Measurements from ENCODE around the gene HCAR1. TPM values are rescaled to one million over a fixed set of nuclear protein-coding genes. Genes with fewer than 3 reads are reported as not detected.

HCAR1 gene
- total and polyA plus RNA-seq, 2 donors (not counting 1 experiment from before 2014, with no cell fraction given) = 0.06 TPM; not detected in 1

GRCh38 chr12:122740351-122740750, 9.7 kb upstream of the HCAR1 start:
- no peak overlapping the region for H3K4me3 Mint-ChIP-seq
- no peak for ATAC-seq (ENCODE audit: low read depth)
- CTCF ChIA-PET = interaction anchor here (0.7 kb wide), 1 partner anchor 1429 kb away, joined by 3 read pairs; no protein-coding TSS in a partner anchor

GRCh38 chr12:122738571-122738970, 7.9 kb upstream of the HCAR1 start:
- Histone ChIP-seq H3K4me1 (ENCODE audit: control insufficient read depth in 2 of 2, insufficient read depth in 2 of 2, low read length in 2 of 2) (peaks cover 6 to 7% of the 10 kb centered on the region in 2 donors), H3K4me3 (ENCODE audit: control extremely low read depth in 1 of 5, extremely low read depth in 1 of 5, insufficient read depth in 1 of 5, low read depth in 2 of 5, low read length in 4 of 5) (no peak overlapping the region), H3K79me2 (ENCODE audit: control insufficient read depth, insufficient read depth, low read length) (no peaks in the 10 kb centered on the region), H4K20me1 (ENCODE audit: control insufficient read depth, insufficient read depth, low read length, poor library complexity, severe bottlenecking) (no peaks in the 10 kb centered on the region), H3K4me2 (replicated peaks; ENCODE audit: low read depth, low read length, poor library complexity, severe bottlenecking) (no peak overlapping the region), H2AFZ (ENCODE audit: insufficient read depth, low read depth, low read length, poor library complexity, severe bottlenecking) (no peak overlapping the region), H3K9ac (ENCODE audit: low read length) (no peak overlapping the region), H3K27me3 (replicated peaks in 1 of 4; ENCODE audit: control extremely low read depth in 1 of 4, control insufficient read depth in 3 of 4, insufficient read depth in 4 of 4, low read length in 3 of 4) (no peaks in the 10 kb centered on the region), H3K36me3 (replicated peaks in 1 of 2; ENCODE audit: control extremely low read depth in 1 of 2, control insufficient read depth in 1 of 2, extremely low read depth in 1 of 2, insufficient read depth in 2 of 2, low read length in 1 of 2) (no peaks in the 10 kb centered on the region), H3K9me3 (ENCODE audit: control extremely low read depth in 1 of 3, control insufficient read depth in 2 of 3, insufficient read depth in 1 of 3, low read length in 2 of 3) (no peaks in the 10 kb centered on the region), H3K27ac (ENCODE audit: low read length in 2 of 2) (no peak overlapping the region)
- H3K4me3 Mint-ChIP-seq = no peak overlapping the region
- H3K27ac Mint-ChIP-seq = no peak overlapping the region
- TF ChIP-seq EZH2 (IDR thresholded peaks at IDR 0.05; ENCODE audit: borderline replicate concordance, insufficient read depth, low read depth, low read length, poor library complexity, severe bottlenecking) (no peak), CTCF (IDR thresholded peaks at IDR 0.05) (no peak)
- no peaks in the 10 kb centered on the region for H3K27me3 Mint-ChIP-seq
- H3K9me3 Mint-ChIP-seq (ENCODE audit: insufficient read depth) = no peaks in the 10 kb centered on the region
- ChIA-PET CTCF (interaction anchor here (1.1 kb wide), 1 partner anchor 100 kb away, joined by 4 read pairs; no protein-coding TSS in a partner anchor), POLR2A (no interaction called here)
- no peak for DNase-seq
- H3K4me1 Mint-ChIP-seq = peaks cover 8% of the 10 kb centered on the region
- intact Hi-C loops (cut with micrococcal nuclease) = no loop called here
- no peak for ATAC-seq (ENCODE audit: low read depth)
- 100% methylated on average over 3 of the region's 7 CpGs for WGBS (ENCODE audit: insufficient coverage)

More at GRCh38 chr12:122740351-122740750, 9.7 kb upstream of the HCAR1 start:
- Histone ChIP-seq H3K36me3 (replicated peaks in 1 of 2; ENCODE audit: control extremely low read depth in 1 of 2, control insufficient read depth in 1 of 2, extremely low read depth in 1 of 2, insufficient read depth in 2 of 2, low read length in 1 of 2) (no peaks in the 10 kb centered on the region), H3K4me1 (ENCODE audit: control insufficient read depth in 2 of 2, insufficient read depth in 2 of 2, low read length in 2 of 2) (no peaks in the 10 kb centered on the region), H3K27ac (ENCODE audit: low read length in 2 of 2) (no peak overlapping the region), H4K20me1 (ENCODE audit: control insufficient read depth, insufficient read depth, low read length, poor library complexity, severe bottlenecking) (no peaks in the 10 kb centered on the region), H3K27me3 (replicated peaks in 1 of 4; ENCODE audit: control extremely low read depth in 1 of 4, control insufficient read depth in 3 of 4, insufficient read depth in 4 of 4, low read length in 3 of 4) (no peaks in the 10 kb centered on the region), H2AFZ (ENCODE audit: insufficient read depth, low read depth, low read length, poor library complexity, severe bottlenecking) (no peak overlapping the region), H3K4me2 (replicated peaks; ENCODE audit: low read depth, low read length, poor library complexity, severe bottlenecking) (no peak overlapping the region), H3K79me2 (ENCODE audit: control insufficient read depth, insufficient read depth, low read length) (no peaks in the 10 kb centered on the region), H3K9ac (ENCODE audit: low read length) (no peak overlapping the region), H3K9me3 (ENCODE audit: control extremely low read depth in 1 of 3, control insufficient read depth in 2 of 3, insufficient read depth in 1 of 3, low read length in 2 of 3) (no peaks in the 10 kb centered on the region), H3K4me3 (ENCODE audit: control extremely low read depth in 1 of 5, extremely low read depth in 1 of 5, insufficient read depth in 1 of 5, low read depth in 2 of 5, low read length in 4 of 5) (no peak overlapping the region)
- no peak for DNase-seq
- POLR2A ChIA-PET = no interaction called here
- TF ChIP-seq CTCF (IDR thresholded peaks at IDR 0.05) = no peak
- TF ChIP-seq EZH2 (IDR thresholded peaks at IDR 0.05; ENCODE audit: borderline replicate concordance, insufficient read depth, low read depth, low read length, poor library complexity, severe bottlenecking) = no peak
- Mint-ChIP-seq H3K27me3 (no peaks in the 10 kb centered on the region), H3K27ac (no peak overlapping the region), H3K9me3 (ENCODE audit: insufficient read depth) (no peaks in the 10 kb centered on the region), H3K4me1 (peaks cover 1% of the 10 kb centered on the region)
- WGBS (ENCODE audit: insufficient coverage) = 97% methylated on average over 6 of the region's 7 CpGs
- intact Hi-C loops (cut with micrococcal nuclease) = no loop called here

All from B cell (primary cell).